ENCODE data around the gene RPL28. TPM values are rescaled to one million over a fixed set of nuclear protein-coding genes. Genes with fewer than 3 reads are reported as not detected.

RPL28 gene
- total RNA-seq, 1 donor from 2014 or later = 1,343 TPM

DNA sequence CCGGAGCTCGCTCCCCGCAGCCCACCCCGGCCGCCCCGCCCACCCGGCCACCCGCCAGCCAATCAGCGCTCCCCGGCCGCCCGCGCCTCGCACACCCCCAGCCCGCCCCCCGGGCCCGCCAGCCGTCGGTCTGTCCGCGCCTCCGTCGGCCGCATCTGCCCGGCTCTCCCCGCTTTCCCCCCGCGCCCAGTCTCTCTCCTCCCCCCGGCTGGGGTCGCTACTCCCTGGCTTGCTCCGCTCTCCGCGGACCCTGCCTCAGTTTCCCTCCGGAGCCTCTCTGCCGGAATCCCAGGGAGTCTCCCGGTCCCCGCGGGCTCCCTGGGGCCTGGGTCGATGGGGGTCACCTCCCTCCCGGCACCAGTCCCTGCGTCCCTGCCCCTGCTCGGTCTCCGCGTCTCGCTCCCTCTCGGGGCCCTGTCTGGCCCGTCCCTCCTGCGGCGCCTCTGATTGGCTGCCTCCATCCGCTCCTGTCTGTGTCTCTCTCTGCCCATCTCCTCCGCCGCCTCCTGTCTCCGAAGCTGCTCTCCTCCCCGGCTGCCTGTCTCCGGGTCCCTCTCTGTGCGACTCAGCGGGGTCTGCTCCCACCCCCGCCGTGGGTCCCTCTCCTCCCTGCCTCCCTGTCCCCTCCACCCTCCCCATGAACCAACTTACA is 16.0 kb upstream of the RPL28 start:
- DNase-seq (no peak), ATAC-seq (peak; percentile 17)
- intact Hi-C loops (cut with DNase I) = no loop called here
- Histone ChIP-seq H3K4me1 (peaks cover 5% of the 10 kb centered on the region), H3K4me3 (no peak overlapping the region), H3K9me3 (no peaks in the 10 kb centered on the region), H3K27me3 (peaks cover 66% of the 10 kb centered on the region), H3K27ac (no peak overlapping the region), H3K36me3 (no peaks in the 10 kb centered on the region)
- TF ChIP-seq, protein P1, sequence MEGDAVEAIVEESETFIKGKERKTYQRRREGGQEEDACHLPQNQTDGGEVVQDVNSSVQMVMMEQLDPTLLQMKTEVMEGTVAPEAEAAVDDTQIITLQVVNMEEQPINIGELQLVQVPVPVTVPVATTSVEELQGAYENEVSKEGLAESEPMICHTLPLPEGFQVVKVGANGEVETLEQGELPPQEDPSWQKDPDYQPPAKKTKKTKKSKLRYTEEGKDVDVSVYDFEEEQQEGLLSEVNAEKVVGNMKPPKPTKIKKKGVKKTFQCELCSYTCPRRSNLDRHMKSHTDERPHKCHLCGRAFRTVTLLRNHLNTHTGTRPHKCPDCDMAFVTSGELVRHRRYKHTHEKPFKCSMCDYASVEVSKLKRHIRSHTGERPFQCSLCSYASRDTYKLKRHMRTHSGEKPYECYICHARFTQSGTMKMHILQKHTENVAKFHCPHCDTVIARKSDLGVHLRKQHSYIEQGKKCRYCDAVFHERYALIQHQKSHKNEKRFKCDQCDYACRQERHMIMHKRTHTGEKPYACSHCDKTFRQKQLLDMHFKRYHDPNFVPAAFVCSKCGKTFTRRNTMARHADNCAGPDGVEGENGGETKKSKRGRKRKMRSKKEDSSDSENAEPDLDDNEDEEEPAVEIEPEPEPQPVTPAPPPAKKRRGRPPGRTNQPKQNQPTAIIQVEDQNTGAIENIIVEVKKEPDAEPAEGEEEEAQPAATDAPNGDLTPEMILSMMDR (IDR thresholded peaks at IDR 0.05) = no peak

DNA sequence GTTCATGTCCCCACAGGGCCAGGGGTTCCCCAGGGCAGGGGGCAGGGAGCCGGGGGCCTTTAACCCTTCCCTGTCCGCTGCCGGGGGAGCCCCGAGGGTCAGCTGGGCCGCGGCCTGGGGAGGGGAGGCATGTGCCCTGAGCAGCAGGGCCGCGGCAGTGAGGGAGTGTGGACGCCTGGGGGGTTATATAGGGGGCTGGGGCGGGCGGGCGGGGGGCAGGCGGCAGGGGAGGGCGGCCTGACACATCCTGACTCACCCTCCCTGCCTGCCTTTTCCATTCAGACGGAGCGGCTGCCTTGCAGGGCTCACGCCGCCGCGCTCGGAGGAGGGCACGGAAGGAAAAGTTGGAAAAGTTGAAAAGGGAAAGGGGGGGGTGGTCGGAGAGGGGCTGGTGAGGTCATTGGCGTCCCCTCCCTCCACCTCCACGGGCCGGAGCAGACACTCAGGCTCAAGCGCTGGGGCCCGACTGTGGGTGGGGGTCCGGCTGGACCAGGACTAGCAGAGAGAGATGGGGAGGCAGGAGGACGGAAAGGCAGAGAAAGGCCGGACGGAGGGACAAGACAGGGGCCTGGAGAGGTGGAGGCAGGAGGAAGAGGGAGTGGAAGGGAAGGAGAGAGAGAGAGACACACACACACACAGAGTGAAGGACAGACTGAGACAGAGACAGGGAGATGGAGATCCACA is 15.3 kb upstream of the RPL28 start, which contains the start of gene IL11:
TSS of gene IL11 (minus strand) at position 159 of the 684 bp plus-strand sequence. CDS start at position 6, 153 bp downstream.
- intact Hi-C loops (cut with DNase I) = no loop called here

DNA sequence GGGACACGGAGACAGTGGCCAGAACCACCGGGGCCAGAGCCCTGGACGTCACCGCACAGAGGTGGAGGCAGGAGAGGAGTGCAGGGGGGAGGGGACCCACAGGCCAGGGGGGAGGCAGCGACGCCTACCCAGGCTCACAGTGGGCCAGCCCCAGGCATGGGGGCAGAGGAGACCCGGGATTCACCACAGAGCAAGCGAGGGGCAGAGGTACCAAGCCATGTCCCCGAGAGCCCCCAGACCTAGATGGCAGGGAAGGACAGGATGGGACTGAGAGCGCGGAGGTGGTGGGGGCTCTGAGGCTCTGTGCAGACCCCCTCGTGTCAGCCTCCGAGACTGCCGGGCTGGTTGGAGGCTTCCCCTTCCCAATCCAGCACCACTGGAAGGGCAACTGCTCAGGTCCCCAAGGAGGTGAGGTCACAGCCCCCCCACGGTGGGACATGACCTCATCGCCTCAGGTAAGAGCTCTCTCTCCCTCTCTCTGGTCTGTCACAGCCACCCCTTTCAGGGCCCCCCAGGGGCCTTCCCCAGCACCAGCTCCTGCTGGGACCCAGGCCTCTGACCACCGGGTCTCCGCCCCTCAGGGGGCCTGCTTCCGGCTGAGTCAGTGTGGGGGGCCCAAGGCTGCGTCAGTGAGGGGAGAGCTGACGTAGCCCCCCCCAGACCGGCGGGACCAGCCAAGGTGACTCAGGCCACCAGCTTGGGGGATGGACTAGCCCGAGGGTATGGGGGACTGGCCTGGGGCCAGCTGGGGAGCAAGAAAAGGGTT is 13.2 kb upstream of the RPL28 start:
- Histone ChIP-seq H3K27me3 (peaks cover 76% of the 10 kb centered on the region), H3K27ac (no peak overlapping the region), H3K36me3 (no peaks in the 10 kb centered on the region), H3K4me1 (peaks cover 5% of the 10 kb centered on the region), H3K9me3 (no peaks in the 10 kb centered on the region), H3K4me3 (no peak overlapping the region)
- TF ChIP-seq, protein P1 (IDR thresholded peaks at IDR 0.05) = no peak
- ATAC-seq = no peak
- intact Hi-C loops (cut with DNase I) = no loop called here
- no peak for DNase-seq

More for the DNA sequence above, 15.3 kb upstream of the RPL28 start, which contains the start of gene IL11:
- no peaks in the 10 kb centered on the region for H3K36me3 ChIP-seq
- TF ChIP-seq, protein P1 (IDR thresholded peaks at IDR 0.05) = no peak
- peak within 1 kb of the TSS; percentile 19 for H3K4me3 ChIP-seq
- H3K9me3 ChIP-seq = no peaks in the 10 kb centered on the region
- ATAC-seq = no peak
- H3K4me1 ChIP-seq = peaks cover 5% of the 10 kb centered on the region
- DNase-seq = no peak
- H3K27me3 ChIP-seq = peaks cover 68% of the 10 kb centered on the region
- no peak within 1 kb of the TSS for H3K27ac ChIP-seq

DNA sequence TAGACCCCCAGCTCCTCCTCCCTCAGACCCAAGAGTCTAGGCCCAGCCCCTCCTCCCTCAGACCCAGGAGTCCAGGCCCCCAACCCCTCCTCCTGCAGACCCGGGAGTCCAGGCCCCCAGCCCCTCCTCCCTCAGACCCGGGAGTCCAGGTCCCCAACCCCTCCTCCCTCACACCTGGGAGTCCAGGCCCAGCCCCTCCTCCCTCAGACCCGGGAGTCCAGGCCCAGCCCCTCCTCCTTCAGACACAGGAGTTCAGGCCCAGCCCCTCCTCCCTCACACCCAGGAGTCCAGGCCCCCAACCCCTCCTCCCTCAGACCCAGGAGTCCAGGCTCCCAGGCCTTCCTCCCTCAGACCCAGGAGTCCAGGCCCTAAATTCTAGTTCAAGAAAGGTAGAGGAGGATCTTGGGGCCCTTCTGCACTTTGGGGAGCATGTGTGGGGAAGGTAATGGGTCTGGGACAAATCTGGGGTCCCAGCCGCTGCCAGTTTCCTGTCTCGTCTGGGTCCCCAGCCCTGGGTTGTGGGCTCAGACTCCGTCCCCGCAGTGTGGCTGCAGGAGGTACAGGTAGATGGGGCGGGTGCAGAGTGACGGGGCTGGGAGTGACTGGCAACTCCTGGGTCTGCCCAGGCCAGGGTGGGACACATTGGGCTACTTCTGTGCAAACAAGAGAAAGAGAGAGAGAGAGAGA is 12.3 kb upstream of the RPL28 start:
- Histone ChIP-seq H3K27me3 (peaks cover 70% of the 10 kb centered on the region), H3K36me3 (no peaks in the 10 kb centered on the region), H3K27ac (no peak overlapping the region), H3K9me3 (no peaks in the 10 kb centered on the region), H3K4me1 (peaks cover 5% of the 10 kb centered on the region), H3K4me3 (no peak overlapping the region)
- ATAC-seq (no peak), DNase-seq (no peak)
- TF ChIP-seq, protein P1 (IDR thresholded peaks at IDR 0.05) = no peak
- intact Hi-C loops (cut with DNase I) = no loop called here

DNA sequence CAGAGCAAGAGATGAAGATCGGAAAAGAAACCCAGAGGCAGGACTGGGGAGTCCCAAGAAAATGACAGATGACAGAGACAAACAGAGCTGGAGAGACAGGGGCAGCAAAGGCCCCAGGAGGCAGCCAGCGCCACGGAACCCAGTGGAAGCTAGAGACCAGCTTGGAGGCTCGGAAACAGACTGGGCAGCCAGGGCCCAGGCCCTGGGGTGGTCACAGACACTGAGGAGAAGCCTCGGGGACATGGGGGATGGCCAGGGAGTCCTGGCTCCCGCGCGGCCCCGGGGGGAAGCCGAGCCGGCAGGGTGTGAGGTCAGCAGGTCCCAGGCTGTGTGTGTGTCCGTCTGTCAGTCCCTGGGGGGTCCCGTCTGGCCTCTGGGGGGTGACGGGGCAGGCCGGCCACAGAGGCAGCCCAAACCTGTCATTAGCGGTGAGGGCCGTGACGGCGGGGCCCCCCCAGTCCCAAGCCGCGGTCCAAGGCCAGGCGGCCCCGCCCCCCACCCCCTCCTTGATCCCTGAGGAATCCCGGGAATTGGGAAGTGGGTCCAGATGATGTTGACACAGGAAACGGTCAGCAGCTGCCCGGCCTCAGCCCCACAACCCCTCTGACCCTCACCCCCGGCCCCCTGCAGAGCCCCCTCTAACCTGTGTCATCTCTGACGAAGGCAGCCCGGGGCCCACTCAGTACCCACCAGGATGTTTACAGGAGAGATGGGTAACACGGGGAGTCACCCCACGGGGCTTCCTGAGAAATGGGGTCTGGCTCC is 11.6 kb upstream of the RPL28 start:
- peak; percentile 5 for ATAC-seq
- no peaks in the 10 kb centered on the region for H3K9me3 ChIP-seq
- intact Hi-C loops (cut with DNase I) = no loop called here
- H3K36me3 ChIP-seq = no peaks in the 10 kb centered on the region
- no peak overlapping the region for H3K27ac ChIP-seq
- TF ChIP-seq, protein P1 (IDR thresholded peaks at IDR 0.05) = no peak
- DNase-seq = no peak
- H3K4me3 ChIP-seq = no peak overlapping the region
- H3K4me1 ChIP-seq = peaks cover 1% of the 10 kb centered on the region
- H3K27me3 ChIP-seq = peaks cover 63% of the 10 kb centered on the region
